ENCODE data around the gene NFYC. TPM values are rescaled to one million over a fixed set of nuclear protein-coding genes. Genes with fewer than 3 reads are reported as not detected.

The NFYC gene
- total RNA-seq, 1 donor from 2014 or later, result 40.8 TPM

- ATAC-seq, result no peak
Measured at GRCh38 chr1:40762144-40762923, 70.8 kb downstream of the NFYC start.

GRCh38 chr1:40763742-40764532 is 72.4 kb downstream of the NFYC start:
- ATAC-seq, result no peak

GRCh38 chr1:40764981-40765380 is 73.5 kb downstream of the NFYC start:
- no peak for ATAC-seq

- no peak for ATAC-seq
Measured at GRCh38 chr1:40766017-40766416, 74.5 kb downstream of the NFYC start.

DNA sequence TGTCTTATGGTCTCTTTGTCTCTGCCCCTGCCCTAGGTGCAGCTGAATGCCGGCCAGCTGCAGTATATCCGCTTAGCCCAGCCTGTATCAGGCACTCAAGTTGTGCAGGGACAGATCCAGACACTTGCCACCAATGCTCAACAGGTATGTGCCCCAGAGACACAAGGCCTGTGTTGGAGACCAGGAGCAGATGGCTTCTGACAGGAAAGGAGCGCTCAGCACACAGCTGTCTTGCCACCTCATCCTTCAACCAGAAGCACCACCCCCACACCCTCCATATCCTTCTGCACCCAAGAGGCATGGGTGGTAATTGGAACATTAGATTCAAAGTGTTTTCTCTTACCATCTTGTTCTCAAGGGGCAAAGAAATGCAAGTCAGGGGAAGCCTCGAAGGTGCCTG is 75.1 kb downstream of the NFYC start:
- ATAC-seq, result no peak

GRCh38 chr1:40768146-40768990 is 76.9 kb downstream of the NFYC start:
- ATAC-seq, result no peak

DNA sequence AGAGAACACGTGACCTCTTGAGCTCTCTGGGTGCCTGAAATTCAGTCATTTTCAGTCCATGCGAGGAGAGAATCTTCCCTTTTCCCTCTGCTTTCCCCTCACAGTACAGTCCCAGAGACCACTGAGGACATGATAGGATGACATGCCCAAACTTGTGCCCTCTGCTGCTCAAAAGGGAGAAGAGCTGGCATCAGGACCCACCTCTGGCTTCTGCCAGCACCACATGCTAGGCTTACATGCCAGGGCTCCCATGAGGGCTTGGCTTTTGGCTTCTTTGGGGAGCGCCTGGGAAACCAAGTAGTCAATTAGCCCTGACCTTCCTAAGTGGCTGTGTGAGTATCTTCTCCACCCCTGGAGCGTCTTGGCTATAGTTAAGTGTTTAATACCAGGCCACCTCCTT is 78.3 kb downstream of the NFYC start:
- ATAC-seq, result no peak

- ATAC-seq, result no peak
Measured at GRCh38 chr1:40770296-40771070, 79.0 kb downstream of the NFYC start.

- ATAC-seq, result no peak
Measured at GRCh38 chr1:40772146-40772955, 80.8 kb downstream of the NFYC start.

DNA sequence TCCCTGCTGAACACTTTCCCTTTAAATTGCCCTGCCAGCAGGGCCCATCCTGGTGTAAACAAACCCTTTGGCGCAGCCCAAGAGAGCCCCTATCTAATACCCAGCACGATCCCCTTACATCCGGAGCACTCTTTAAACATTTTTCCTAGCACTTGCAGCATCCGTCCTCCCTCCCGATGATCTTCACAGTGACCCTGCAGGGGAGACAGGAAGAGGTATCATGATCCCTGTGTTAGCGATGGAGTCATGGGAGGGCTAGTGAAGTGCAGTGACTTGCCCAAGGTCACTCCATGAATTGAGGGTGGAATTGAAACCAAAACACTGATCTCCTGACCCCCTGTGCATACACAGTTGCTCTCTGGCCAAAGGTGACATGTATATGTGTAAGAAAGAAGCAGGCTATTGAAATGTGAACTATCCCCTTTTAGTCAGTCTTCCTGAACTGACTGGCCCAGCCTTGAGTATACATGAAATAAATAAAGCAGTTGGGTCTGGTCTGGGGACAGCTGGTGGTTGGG is 82.3 kb downstream of the NFYC start:
- ATAC-seq, result no peak

GRCh38 chr1:40774266-40774998 is 82.9 kb downstream of the NFYC start:
- peak; percentile 62 for ATAC-seq

DNA sequence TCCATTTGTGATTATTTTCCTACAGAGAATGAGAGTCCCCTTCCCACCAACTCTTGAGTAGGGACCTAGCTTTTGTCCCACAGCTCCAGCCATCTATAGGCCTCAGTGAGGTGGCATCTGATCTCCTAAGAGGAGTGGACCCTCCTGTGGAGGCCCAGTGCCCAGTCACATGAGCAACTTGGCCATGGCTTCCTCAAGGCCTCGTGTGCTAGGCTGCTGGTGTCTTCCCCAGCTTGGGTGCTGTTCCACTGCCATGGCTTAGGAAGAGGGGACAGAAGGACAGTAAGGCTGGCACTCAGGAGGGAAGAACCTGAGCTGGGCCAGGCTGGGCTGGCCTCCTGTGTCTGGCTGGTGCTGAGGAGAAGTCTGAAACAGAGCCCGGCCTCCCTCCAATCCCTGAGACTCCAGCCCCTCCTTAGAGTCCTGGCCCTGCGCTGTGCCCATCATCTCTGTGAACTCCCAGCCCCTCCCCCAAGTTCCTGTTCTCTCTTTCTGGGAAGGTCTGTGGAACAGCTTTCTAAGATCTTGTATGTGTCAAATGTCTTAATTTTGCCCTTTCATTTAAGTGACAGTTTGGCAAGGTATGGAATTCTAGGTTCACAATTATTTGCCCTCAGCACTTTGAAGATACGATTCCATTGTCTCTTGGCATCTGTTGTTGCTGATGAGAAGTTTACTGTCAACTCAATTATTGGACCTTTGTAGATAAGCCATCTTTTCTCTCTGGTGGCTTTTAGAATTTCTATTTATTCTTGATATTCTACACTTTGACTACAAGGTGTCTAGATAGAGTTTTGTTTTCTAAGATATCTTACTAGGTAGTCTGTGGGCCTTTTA is 85.0 kb downstream of the NFYC start:
- no peak for ATAC-seq

DNA sequence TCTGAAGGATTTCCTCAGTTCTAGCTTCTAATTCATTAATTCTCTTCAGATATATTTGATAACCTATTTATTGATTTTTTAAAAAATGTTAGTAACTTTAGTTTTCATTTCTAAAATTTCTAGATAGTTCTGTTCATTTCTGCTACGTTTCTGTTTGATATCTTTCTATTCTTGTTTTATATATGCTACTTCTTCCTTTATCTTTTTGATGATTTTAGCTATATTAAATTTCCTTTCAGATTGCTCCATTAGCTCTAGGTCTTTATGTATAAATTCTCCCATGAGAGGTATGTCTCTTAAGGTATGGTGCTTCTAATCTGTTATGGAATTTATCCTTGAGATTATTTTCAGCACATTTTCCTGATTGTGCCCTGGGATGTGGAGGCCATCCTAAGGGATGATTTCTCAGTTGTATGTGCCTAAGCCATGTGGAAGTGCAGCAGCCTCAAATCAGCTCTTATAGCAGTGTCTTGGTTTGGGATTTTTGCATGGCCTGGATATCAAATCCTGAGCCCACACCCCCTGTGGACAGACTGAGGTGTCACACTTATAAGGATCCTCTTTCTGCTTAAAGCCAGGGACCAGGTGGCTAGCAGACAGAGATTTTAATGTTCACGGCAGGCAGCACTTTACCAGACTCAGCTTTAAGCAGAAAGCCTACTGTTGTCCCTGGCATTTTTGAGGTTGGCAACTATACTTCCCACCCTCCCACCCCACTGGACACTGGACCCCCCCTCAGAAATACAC is 85.9 kb downstream of the NFYC start:
- ATAC-seq, result no peak

DNA sequence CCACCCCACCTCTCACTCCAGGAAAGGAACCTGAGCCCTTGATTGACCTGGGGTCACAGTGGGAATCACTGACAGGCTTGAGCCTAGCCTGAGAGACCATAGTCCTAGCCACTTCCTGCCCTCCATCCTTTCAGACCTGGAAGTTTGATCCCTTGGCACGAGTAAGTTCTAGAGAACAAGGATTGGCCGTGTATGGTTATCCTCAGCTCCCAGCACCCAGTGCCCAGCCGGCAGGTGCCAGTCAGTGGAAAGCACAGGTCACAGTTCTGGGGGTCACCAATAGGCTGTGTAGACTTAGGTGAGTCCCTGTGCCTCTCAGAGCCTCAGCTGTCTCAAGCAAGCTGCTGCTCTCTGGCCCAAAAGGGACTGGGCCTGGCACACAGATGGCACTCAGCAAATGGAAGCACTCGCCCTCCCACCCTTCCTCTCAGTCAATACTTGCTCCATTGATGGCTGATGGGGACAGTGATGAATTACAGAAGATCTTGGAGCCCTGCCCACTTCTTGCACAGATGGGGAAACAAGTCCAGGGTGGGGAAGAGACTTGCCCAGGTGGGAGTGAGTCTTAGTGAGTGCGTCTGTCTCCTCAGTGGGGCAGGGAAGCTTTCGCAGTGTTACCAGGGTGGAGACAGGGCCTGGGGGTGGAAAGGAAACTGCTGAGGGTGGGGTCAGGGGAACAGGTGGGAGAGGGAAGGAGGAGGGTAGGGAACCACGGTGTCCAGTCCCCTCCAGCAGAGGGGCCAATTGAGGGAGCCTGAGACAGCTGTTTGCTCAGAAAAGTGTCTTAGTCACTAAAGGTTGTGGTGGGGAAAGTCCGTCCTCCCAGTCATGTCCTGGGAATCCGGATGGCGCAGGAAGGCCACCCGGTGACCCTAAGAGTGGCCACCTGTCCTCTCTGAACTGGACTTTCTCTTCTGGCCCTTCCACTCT is 89.4 kb downstream of the NFYC start:
- ATAC-seq, result no peak

DNA sequence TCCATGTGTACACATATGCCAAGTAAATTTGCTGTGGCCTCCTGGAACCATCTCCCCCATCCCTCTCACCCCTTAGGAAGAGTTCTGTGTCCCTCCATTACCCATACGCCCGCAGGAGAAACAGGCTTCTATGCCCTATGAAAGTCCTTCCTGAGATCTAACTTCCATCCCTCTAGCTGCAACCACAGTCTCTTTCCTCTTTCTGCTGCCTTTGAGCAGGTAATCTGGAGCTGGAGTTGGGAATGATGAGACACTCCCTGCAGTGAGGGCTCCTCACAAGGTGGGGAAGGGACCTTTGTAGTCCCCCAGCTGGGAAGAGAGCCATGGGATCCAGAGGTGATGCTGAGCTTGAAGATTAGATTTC is 90.1 kb downstream of the NFYC start:
- no peak for ATAC-seq

- peak; percentile 4 for ATAC-seq
Measured at GRCh38 chr1:40782371-40782956, 91.0 kb downstream of the NFYC start.

Data from esophagus mucosa (tissue), 1 donor.